IgD-negative memory B cell (primary cell): ENCODE data around the gene TTLL11. TPM values are rescaled to one million over a fixed set of nuclear protein-coding genes. Genes with fewer than 3 reads are reported as not detected.
"Not testable (repeated sequence)": the region's sequence is repeated elsewhere in the genome, so short reads cannot be mapped to it uniquely, and the experiment has no call there.

Experiments used
- H3K27ac Mint-ChIP-seq, 3 donors: one replicate each; pipeline ENCODE4 v1.8.0; 2020 to 2022; ENCODE audit warnings: mild to moderate bottlenecking in 3 of 3, mixed read lengths in 3 of 3, moderate library complexity in 1 of 3
- H3K27me3 Mint-ChIP-seq: one replicate; pipeline ENCODE4 v1.8.0; 2021; ENCODE audit warnings: mixed read lengths
- H3K36me3 Mint-ChIP-seq: one replicate; pipeline ENCODE4 v1.8.0; 2020; ENCODE audit warnings: mild to moderate bottlenecking, mixed read lengths
- H3K4me1 Mint-ChIP-seq, 3 donors: one replicate each; pipeline ENCODE4 v1.8.0; 2020 to 2022; ENCODE audit warnings: mixed read lengths in 3 of 3, mild to moderate bottlenecking in 1 of 3
- H3K4me3 Mint-ChIP-seq, 4 donors: one replicate each; pipeline ENCODE4 v1.8.0; 2020 to 2022; ENCODE audit warnings: mild to moderate bottlenecking in 4 of 4, mixed read lengths in 4 of 4, moderate library complexity in 3 of 4
- H3K9me3 Mint-ChIP-seq, 3 donors: one replicate each; pipeline ENCODE4 v1.8.0; 2020 to 2021; ENCODE audit warnings: mixed read lengths in 3 of 3, mild to moderate bottlenecking in 1 of 3
- polyA plus RNA-seq: library from polyadenylated mRNA; unstranded; fragments of 300-500 nt; fragmentation: Illumina TruSeq; gene quantifications from one replicate; pipeline ENCODE4 v1.2.3, GENCODE V29; 2021

TTLL11 gene
- polyA plus RNA-seq, 1 donor from 2014 or later: 6.0 TPM

GRCh38 chr9:122119721-122120120 is 26.6 kb upstream of the TTLL11 start:
- Mint-ChIP-seq H3K4me3 (no peak overlapping the region), H3K9me3 (peaks cover 0 to 1% (median 0%) of the 10 kb centered on the region in 3 donors), H3K4me1 (no peaks in the 10 kb centered on the region), H3K27ac (no peak overlapping the region), H3K27me3 (peaks cover 19% of the 10 kb centered on the region), H3K36me3 (no peaks in the 10 kb centered on the region)

DNA sequence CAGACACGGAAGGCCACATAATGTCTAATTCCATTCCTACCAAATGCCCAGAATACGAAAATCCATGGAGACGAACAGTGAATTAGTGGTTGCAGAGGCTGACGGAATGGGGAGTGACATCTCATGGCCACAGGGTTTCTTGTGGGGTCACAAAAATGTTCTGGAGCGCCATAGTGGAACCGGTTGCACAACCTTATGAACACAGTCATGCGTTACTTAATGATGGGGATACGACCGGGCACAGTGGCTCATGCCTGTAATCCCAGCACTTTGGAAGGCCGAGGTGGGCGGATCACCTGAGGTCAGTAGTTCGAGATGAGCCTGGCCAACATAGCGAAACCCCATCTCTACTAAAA is 26.0 kb upstream of the TTLL11 start:
- H3K27ac Mint-ChIP-seq: no peak overlapping the region
- H3K4me1 Mint-ChIP-seq: no peaks in the 10 kb centered on the region
- peaks cover 15% of the 10 kb centered on the region for H3K27me3 Mint-ChIP-seq
- H3K9me3 Mint-ChIP-seq: peaks cover 0 to 1% (median 0%) of the 10 kb centered on the region in 3 donors
- H3K36me3 Mint-ChIP-seq: no peaks in the 10 kb centered on the region
- no peak overlapping the region for H3K4me3 Mint-ChIP-seq

GRCh38 chr9:122118343-122119165 is 25.4 kb upstream of the TTLL11 start:
- Mint-ChIP-seq H3K4me3 (no peak overlapping the region), H3K9me3 (peaks cover 0 to 1% (median 0%) of the 10 kb centered on the region in 3 donors), H3K4me1 (no peaks in the 10 kb centered on the region), H3K27ac (no peak overlapping the region), H3K36me3 (no peaks in the 10 kb centered on the region), H3K27me3 (peaks cover 10% of the 10 kb centered on the region)

GRCh38 chr9:122117241-122117640 is 24.1 kb upstream of the TTLL11 start:
- not testable (repeated sequence) for H3K27ac Mint-ChIP-seq, H3K4me1 Mint-ChIP-seq, H3K9me3 Mint-ChIP-seq, H3K36me3 Mint-ChIP-seq, H3K27me3 Mint-ChIP-seq
- H3K4me3 Mint-ChIP-seq: peak overlapping the region in 1 of 4 donors; percentile 43

DNA sequence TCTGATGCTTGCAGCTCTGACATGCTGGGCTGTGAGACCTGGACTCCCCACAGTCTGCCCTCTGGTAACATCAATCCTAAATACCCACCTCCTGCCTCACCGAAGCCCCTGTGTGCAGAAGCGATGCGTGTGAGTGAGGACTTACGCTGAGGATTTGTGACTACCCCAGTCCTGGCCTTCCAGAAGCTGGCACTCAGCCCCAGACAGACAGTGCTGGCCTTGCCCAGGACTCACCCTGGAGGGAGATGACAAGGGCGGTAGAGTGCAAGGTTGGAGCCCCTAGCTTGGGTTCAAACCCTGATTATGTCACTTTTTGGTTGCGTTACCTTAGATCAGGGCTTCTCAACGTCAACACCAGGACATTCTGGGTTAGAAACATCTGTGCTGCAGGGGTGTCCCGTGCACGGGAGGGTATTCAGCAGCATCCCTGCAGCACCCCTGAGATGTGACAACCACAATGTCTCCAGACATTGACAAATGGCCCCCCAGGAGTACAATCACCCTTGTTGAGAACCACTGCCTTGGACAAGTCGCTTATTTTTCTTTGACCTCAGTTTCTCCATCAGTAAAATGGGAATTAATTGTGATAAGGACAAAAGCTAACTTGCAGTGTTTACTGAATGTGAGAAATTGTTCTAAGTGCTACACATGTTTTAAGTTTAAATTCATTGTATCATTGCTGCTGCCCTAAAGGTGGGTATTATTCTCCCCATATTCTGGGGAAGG is 23.5 kb upstream of the TTLL11 start:
- peaks cover 9% of the 10 kb centered on the region for H3K27me3 Mint-ChIP-seq
- H3K9me3 Mint-ChIP-seq: peaks cover 0 to 1% (median 0%) of the 10 kb centered on the region in 3 donors
- no peaks in the 10 kb centered on the region for H3K4me1 Mint-ChIP-seq
- H3K36me3 Mint-ChIP-seq: no peaks in the 10 kb centered on the region
- no peak overlapping the region for H3K4me3 Mint-ChIP-seq
- H3K27ac Mint-ChIP-seq: no peak overlapping the region

DNA sequence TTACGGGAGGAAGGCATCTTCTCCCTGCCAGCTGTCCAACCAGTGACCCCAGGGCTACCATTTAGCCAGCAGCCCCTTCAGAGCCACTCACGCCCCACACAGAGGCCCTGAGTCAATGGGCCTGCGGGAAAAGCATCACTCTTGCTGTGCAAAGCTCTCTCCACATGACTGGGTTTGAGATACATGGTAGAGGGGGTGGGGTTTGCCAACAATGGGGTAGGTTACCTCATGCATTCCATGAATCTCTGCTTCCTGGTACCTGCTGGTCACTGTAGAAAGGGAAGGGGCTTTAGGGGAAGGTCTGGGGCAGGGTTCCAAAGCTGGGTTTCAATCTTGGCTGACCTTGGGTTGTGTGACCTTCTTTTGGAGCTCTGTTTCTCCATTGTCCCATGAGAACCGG is 22.9 kb upstream of the TTLL11 start:
- Mint-ChIP-seq H3K9me3 (peaks cover 0 to 1% (median 0%) of the 10 kb centered on the region in 3 donors), H3K4me1 (no peaks in the 10 kb centered on the region), H3K27me3 (peaks cover 9% of the 10 kb centered on the region), H3K4me3 (no peak overlapping the region), H3K36me3 (no peaks in the 10 kb centered on the region), H3K27ac (no peak overlapping the region)

DNA sequence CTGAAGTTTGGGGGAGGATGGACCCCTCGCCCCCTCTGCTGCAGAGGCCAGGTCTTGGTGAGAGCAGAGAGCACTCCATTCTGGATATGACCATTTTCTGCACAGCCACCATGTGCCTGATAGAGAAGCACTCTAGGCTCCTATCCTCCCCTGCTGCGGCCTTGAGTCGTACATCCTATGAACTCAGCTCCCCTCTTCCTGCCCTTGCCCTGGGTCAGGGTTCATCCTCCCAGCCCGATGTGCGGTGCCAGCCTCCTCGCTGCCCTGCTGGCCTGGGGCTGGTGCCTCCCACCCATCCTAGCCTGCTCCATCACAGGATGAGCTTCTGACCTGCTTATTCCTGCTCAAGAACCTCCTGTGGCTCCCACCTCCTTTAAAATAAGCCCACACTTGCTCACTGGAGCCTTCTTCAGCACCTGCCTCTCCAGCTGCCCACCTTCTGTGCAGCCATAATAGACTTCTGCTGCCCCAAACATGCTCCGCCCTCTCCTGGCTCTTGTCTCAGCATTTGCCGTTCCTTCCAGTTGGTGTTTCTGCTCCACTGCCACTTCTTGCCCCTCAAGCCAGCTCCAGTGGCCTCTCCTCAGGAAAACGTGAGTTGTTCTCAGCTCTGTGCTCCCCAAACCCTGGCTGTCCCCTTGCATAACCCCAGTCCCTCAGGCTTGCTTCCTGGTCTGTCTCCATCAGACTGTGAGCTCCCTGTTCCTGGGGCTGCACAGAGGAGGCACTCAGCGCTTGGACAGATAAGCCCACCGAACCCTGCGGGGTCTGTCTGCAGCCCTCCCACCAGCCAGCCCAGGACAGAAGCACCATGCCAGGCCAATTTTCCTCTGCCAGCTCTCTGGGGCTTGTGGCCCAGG is 22.3 kb upstream of the TTLL11 start:
- H3K27ac Mint-ChIP-seq: no peak overlapping the region
- peaks cover 0 to 1% (median 0%) of the 10 kb centered on the region in 3 donors for H3K9me3 Mint-ChIP-seq
- no peak overlapping the region for H3K4me3 Mint-ChIP-seq
- peaks cover 9% of the 10 kb centered on the region for H3K27me3 Mint-ChIP-seq
- H3K4me1 Mint-ChIP-seq: no peaks in the 10 kb centered on the region
- H3K36me3 Mint-ChIP-seq: no peaks in the 10 kb centered on the region

DNA sequence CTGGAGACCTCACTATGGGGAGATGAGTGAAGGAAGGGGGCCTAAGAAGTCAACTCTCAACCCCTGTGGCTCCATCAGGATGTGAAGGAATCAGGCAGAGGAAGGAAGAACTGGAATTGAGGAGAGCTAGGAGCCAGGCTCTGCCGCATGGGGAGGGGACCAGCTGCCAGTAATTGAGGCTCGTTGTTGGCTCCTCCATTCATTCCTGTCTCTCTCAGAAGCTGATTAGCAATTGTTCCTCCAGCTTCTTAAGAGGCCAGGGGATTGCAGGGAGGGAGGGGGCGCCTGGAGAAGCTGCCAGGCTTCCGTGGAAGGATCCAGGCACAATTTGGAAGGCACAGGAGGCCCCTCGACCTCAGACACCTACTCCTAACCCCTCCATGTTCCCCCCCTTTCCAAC is 20.5 kb upstream of the TTLL11 start:
- no peak overlapping the region for H3K27ac Mint-ChIP-seq
- peaks cover 9% of the 10 kb centered on the region for H3K27me3 Mint-ChIP-seq
- no peaks in the 10 kb centered on the region for H3K36me3 Mint-ChIP-seq
- peaks cover 0 to 1% (median 0%) of the 10 kb centered on the region in 3 donors for H3K9me3 Mint-ChIP-seq
- no peak overlapping the region for H3K4me3 Mint-ChIP-seq
- H3K4me1 Mint-ChIP-seq: no peaks in the 10 kb centered on the region

DNA sequence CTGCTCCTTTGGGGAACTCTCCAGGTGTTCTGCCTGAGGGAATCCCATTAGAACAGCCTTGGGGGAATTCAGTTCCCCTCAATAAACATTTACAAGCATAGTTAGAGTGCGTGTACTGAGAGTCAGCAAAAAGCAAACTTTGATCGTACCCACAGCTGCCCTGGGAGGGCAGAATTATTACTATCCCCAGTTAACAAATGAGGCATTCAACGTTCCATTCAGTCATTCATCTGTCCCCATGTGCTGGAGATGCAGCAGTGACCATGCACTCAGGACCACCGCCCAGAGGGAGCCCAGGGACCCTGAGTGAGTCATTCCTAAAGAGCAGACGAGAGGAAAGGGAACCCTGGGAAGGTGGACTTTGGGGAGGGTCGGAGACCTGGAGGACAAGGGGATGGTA is 19.1 kb upstream of the TTLL11 start:
- no peak overlapping the region for H3K4me3 Mint-ChIP-seq
- H3K9me3 Mint-ChIP-seq: peaks cover 0 to 1% (median 0%) of the 10 kb centered on the region in 3 donors
- H3K36me3 Mint-ChIP-seq: no peaks in the 10 kb centered on the region
- H3K27me3 Mint-ChIP-seq: peaks cover 9% of the 10 kb centered on the region
- H3K4me1 Mint-ChIP-seq: no peaks in the 10 kb centered on the region
- no peak overlapping the region for H3K27ac Mint-ChIP-seq

GRCh38 chr9:122111413-122112085 is 18.4 kb upstream of the TTLL11 start:
- Mint-ChIP-seq H3K36me3 (no peaks in the 10 kb centered on the region), H3K4me1 (no peaks in the 10 kb centered on the region), H3K4me3 (no peak overlapping the region), H3K27me3 (peaks cover 9% of the 10 kb centered on the region), H3K27ac (no peak overlapping the region), H3K9me3 (no peaks in the 10 kb centered on the region)

DNA sequence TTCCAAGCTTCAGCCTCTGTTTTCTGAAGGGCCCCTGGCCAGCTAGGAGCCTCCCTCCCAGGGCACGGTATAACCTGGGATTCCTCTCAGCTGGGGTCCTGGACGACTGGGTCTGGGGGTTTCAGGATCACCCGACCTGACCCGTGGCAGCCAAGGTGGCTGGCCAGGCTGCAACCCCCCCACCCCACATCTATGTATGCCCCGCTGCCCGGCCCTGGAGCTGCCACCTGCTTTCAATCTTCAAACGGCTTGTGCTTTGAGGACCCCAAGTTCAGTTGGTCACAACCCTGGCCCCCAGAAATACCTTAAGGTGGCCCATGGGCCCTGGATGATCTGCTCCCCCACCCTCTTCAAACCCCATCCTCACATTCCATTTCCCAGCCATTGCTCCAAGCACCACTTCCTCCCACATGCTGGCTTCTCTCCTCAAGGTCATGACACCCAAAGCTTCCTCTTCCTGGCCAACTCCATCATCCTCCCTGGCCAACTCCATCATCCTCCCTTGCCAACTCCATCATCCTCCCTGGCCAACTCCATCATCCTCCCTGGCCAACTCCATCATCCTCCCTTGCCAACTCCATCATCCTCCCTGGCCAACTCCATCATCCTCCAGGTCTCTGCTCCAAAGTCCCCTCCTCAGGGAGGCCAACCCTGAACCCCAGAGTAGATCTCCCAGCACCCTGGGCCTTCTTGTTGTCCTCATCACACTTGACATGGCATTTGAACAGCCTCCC is 17.2 kb upstream of the TTLL11 start:
- Mint-ChIP-seq H3K4me1 (no peaks in the 10 kb centered on the region), H3K27me3 (peaks cover 3% of the 10 kb centered on the region), H3K36me3 (no peaks in the 10 kb centered on the region), H3K4me3 (peak overlapping the region in 1 of 4 donors; percentile 33), H3K27ac (no peak overlapping the region), H3K9me3 (no peaks in the 10 kb centered on the region)

- Mint-ChIP-seq H3K27ac (no peak overlapping the region), H3K4me1 (no peaks in the 10 kb centered on the region), H3K36me3 (no peaks in the 10 kb centered on the region), H3K27me3 (no peaks in the 10 kb centered on the region), H3K4me3 (no peak overlapping the region), H3K9me3 (peaks cover 0 to 2% (median under 1%) of the 10 kb centered on the region in 3 donors)
These were observed 16.1 kb upstream of the TTLL11 start for GRCh38 chr9:122109035-122109813.

GRCh38 chr9:122107291-122107805 is 14.2 kb upstream of the TTLL11 start:
- Mint-ChIP-seq H3K27me3 (no peaks in the 10 kb centered on the region), H3K4me3 (no peak overlapping the region), H3K9me3 (peaks cover 3 to 7% (median 5%) of the 10 kb centered on the region in 3 donors), H3K36me3 (no peaks in the 10 kb centered on the region), H3K4me1 (no peaks in the 10 kb centered on the region), H3K27ac (no peak overlapping the region)
